ENCODE measurements around the gene PTPRG.

GRCh38 chr3:61769266-61769990, 208.1 kb downstream of the PTPRG start:
- TF ChIP-seq CTCF (IDR thresholded peaks at IDR 0.05; ENCODE audit: low read depth, low read length) (no peak), EZH2phosphoT487 (IDR thresholded peaks at IDR 0.05; ENCODE audit: low read depth) (no peak)

All from OCI-LY3 (cell line).